Naive thymus-derived CD8-positive, alpha-beta T cell (primary cell): Measurements from ENCODE around the gene RPUSD1. TPM values are rescaled to one million over a fixed set of nuclear protein-coding genes. Genes with fewer than 3 reads are reported as not detected.
A peak's percentile ranks its signal among the peaks of the same experiment; 100 is the strongest.
"Not testable (repeated sequence)": the region's sequence is repeated elsewhere in the genome, so short reads cannot be mapped to it uniquely, and the experiment has no call there.

Experiments
- ATAC-seq, 2 donors: fragments of 150-1000 bp; cut with Tn5 transposase in 1 of 2; sonication (Bioruptor Pico), chemical (Tn5 transposase) in 1 of 2; 1 replicate in 1 of 2; 2 replicates in 1 of 2; pipeline ENCODE4 v1.10.0; 2021; ENCODE audit warnings: mild to moderate bottlenecking in 2 of 2, moderate library complexity in 2 of 2
- POLR2A ChIA-PET: fragments of 350-600 bp; sonication (Branson Sonifier 250); formaldehyde crosslinking; loops from one replicate; lab custom pipeline; 2021; ENCODE audit warnings: antibody characterized with exemption; lab: Charles Lee
- DNase-seq, 10 donors: peaks; one replicate each; pipeline versions ENCODE4 v3.0.0 to v3.0.0-alpha.2; 2020 to 2022
- H3K27ac Mint-ChIP-seq, 10 donors: one replicate each; pipeline ENCODE4 v1.8.0; 2020 to 2022; ENCODE audit warnings: mild to moderate bottlenecking in 10 of 10, mixed read lengths in 10 of 10, moderate library complexity in 4 of 10, inconsistent platforms in 1 of 10
- H3K27me3 Mint-ChIP-seq, 5 donors: one replicate each; pipeline ENCODE4 v1.8.0; 2021 to 2022; ENCODE audit warnings: mixed read lengths in 5 of 5
- H3K36me3 Mint-ChIP-seq, 3 donors: one replicate each; pipeline ENCODE4 v1.8.0; 2020 to 2022; ENCODE audit warnings: mixed read lengths in 3 of 3, mild to moderate bottlenecking in 2 of 3, inconsistent platforms in 1 of 3
- H3K4me1 Mint-ChIP-seq, 4 donors: one replicate each; pipeline ENCODE4 v1.8.0; 2021 to 2022; ENCODE audit warnings: mixed read lengths in 4 of 4
- H3K4me3 Mint-ChIP-seq, 10 donors: one replicate each; pipeline ENCODE4 v1.8.0; 2020 to 2022; ENCODE audit warnings: mild to moderate bottlenecking in 10 of 10, mixed read lengths in 10 of 10, moderate library complexity in 6 of 10, inconsistent platforms in 1 of 10
- H3K9me3 Mint-ChIP-seq, 9 donors: one replicate each; pipeline ENCODE4 v1.8.0; 2020 to 2022; ENCODE audit warnings: mixed read lengths in 9 of 9, mild to moderate bottlenecking in 3 of 9, inconsistent platforms in 1 of 9, moderate library complexity in 1 of 9
- polyA plus RNA-seq, 3 donors: library from polyadenylated mRNA; unstranded; fragments of 300-500 nt; fragmentation: Illumina TruSeq; gene quantifications; one replicate each; pipeline ENCODE4 v1.2.3, GENCODE V29; 2021
- total RNA-seq, 8 experiments: library from RNA in 2 of 8; stranded (reverse) in 2 of 8; gene quantifications; one replicate each; pipeline ENCODE4 v1.2.3 and lab custom pipeline; 2021 to 2026

The RPUSD1 gene
- total RNA-seq (10 to 100 TPM; 27.7 to 29.1 TPM), polyA plus RNA-seq (10 to 100 TPM; 19.7 to 32.2 (median 22.0) TPM), total RNA-seq (lab: John Stamatoyannopoulos, UW) (9.8 to 76.3 (median 33.1) reads per million in 6 experiments)

- POLR2A ChIA-PET, result interaction anchor here (0.9 to 2.5 kb wide), 7 partner anchors 58 to 193 kb away, joined by 3 to 21 read pairs (median 5); partner anchors contain the start of genes ANTKMT, METRN and SOX8
- peak within 1 kb of the TSS in 9 of 10 donors; percentile 44 to 86 (median 72) for H3K27ac Mint-ChIP-seq
- DNase-seq, result no peak
- peaks cover 0 to 18% (median 6%) of the 10 kb centered on the region in 4 donors for H3K4me1 Mint-ChIP-seq
- H3K4me3 Mint-ChIP-seq, result peak within 1 kb of the TSS; percentile 78 to 89 (median 84)
- peaks cover 0 to 7% (median 0%) of the 10 kb centered on the region in 3 donors for H3K36me3 Mint-ChIP-seq
- no peaks in the 10 kb centered on the region for H3K9me3 Mint-ChIP-seq
- H3K27me3 Mint-ChIP-seq, result no peaks in the 10 kb centered on the region
- peak; percentile 14 to 38 for ATAC-seq
Observed at GRCh38 chr16:787978-788398, at the start of gene RPUSD1. Gene RPUSD1, minus strand, starts transcription at chr16:788381. Its CDS starts 644 bp downstream, at chr16:787737.

GRCh38 chr16:836822-837221 lies 48.6 kb upstream of the RPUSD1 start:
- POLR2A ChIA-PET, H3K27me3 Mint-ChIP-seq: not testable (repeated sequence)

GRCh38 chr16:836221-836620 lies 48.0 kb upstream of the RPUSD1 start:
- Mint-ChIP-seq H3K36me3 (peaks cover 0 to 4% (median 3%) of the 10 kb centered on the region in 3 donors), H3K27me3 (peaks cover 0 to 9% (median 6%) of the 10 kb centered on the region in 5 donors), H3K4me1 (no peaks in the 10 kb centered on the region), H3K9me3 (peaks cover 0 to 36% (median 4%) of the 10 kb centered on the region in 9 donors), H3K4me3 (no peak overlapping the region), H3K27ac (peak overlapping the region in 1 of 10 donors; percentile 1)
- ATAC-seq (no peak), DNase-seq (no peak)
- POLR2A ChIA-PET, result no interaction called here

More at GRCh38 chr16:836822-837221, 48.6 kb upstream of the RPUSD1 start:
- not testable (repeated sequence) for H3K4me1 Mint-ChIP-seq, DNase-seq, H3K36me3 Mint-ChIP-seq, H3K4me3 Mint-ChIP-seq, H3K27ac Mint-ChIP-seq, ATAC-seq
- peaks cover 0 to 36% (median 4%) of the 10 kb centered on the region in 9 donors for H3K9me3 Mint-ChIP-seq

- Mint-ChIP-seq H3K36me3 (peaks cover 0 to 4% (median 3%) of the 10 kb centered on the region in 3 donors), H3K9me3 (peaks cover 0 to 36% (median 4%) of the 10 kb centered on the region in 9 donors), H3K27ac (no peak overlapping the region), H3K4me1 (no peaks in the 10 kb centered on the region), H3K27me3 (peaks cover 0 to 9% (median 7%) of the 10 kb centered on the region in 5 donors), H3K4me3 (no peak overlapping the region)
- no peak for DNase-seq
- POLR2A ChIA-PET, result no interaction called here
- ATAC-seq, result no peak
Observed at GRCh38 chr16:835373-835772, 47.2 kb upstream of the RPUSD1 start.

- Mint-ChIP-seq H3K4me3 (no peak overlapping the region), H3K36me3 (peaks cover 0 to 4% (median 3%) of the 10 kb centered on the region in 3 donors), H3K27me3 (peaks cover 1 to 18% (median 10%) of the 10 kb centered on the region in 5 donors), H3K4me1 (no peaks in the 10 kb centered on the region), H3K27ac (no peak overlapping the region), H3K9me3 (peaks cover 0 to 35% (median 4%) of the 10 kb centered on the region in 9 donors)
- ATAC-seq (no peak), DNase-seq (no peak)
- POLR2A ChIA-PET, result no interaction called here
Observed at GRCh38 chr16:833411-833810, 45.2 kb upstream of the RPUSD1 start.

GRCh38 chr16:832652-833336 lies 44.6 kb upstream of the RPUSD1 start:
- no peak for DNase-seq
- ATAC-seq, result no peak
- POLR2A ChIA-PET, result no interaction called here
- Mint-ChIP-seq H3K27me3 (peaks cover 1 to 15% (median 10%) of the 10 kb centered on the region in 5 donors), H3K4me1 (no peaks in the 10 kb centered on the region), H3K9me3 (peaks cover 0 to 29% (median 4%) of the 10 kb centered on the region in 9 donors), H3K36me3 (peaks cover 0 to 4% (median 3%) of the 10 kb centered on the region in 3 donors), H3K4me3 (no peak overlapping the region), H3K27ac (no peak overlapping the region)

- H3K36me3 Mint-ChIP-seq, result peaks cover 0 to 4% (median 3%) of the 10 kb centered on the region in 3 donors
- ATAC-seq (no peak), DNase-seq (no peak)
- H3K27me3 Mint-ChIP-seq, result peaks cover 1 to 20% (median 10%) of the 10 kb centered on the region in 5 donors
- no peak overlapping the region for H3K27ac Mint-ChIP-seq
- no peaks in the 10 kb centered on the region for H3K4me1 Mint-ChIP-seq
- no peak overlapping the region for H3K4me3 Mint-ChIP-seq
- POLR2A ChIA-PET, result no interaction called here
- peaks cover 0 to 19% (median 3%) of the 10 kb centered on the region in 9 donors for H3K9me3 Mint-ChIP-seq
Observed at GRCh38 chr16:831571-832413, 43.6 kb upstream of the RPUSD1 start.

GRCh38 chr16:830871-831570 lies 42.8 kb upstream of the RPUSD1 start:
- POLR2A ChIA-PET, result no interaction called here
- H3K27ac Mint-ChIP-seq, result no peak overlapping the region
- no peak for DNase-seq
- H3K9me3 Mint-ChIP-seq, result peaks cover 0 to 11% (median 0%) of the 10 kb centered on the region in 9 donors
- no peaks in the 10 kb centered on the region for H3K36me3 Mint-ChIP-seq
- no peak overlapping the region for H3K4me3 Mint-ChIP-seq
- H3K4me1 Mint-ChIP-seq, result no peaks in the 10 kb centered on the region
- no peak for ATAC-seq
- H3K27me3 Mint-ChIP-seq, result peaks cover 1 to 20% (median 10%) of the 10 kb centered on the region in 5 donors

GRCh38 chr16:830107-830870 lies 42.1 kb upstream of the RPUSD1 start:
- DNase-seq, result no peak
- H3K4me1 Mint-ChIP-seq, result no peaks in the 10 kb centered on the region
- no peak overlapping the region for H3K4me3 Mint-ChIP-seq
- POLR2A ChIA-PET, result no interaction called here
- no peak overlapping the region for H3K27ac Mint-ChIP-seq
- peaks cover 1 to 22% (median 7%) of the 10 kb centered on the region in 5 donors for H3K27me3 Mint-ChIP-seq
- no peaks in the 10 kb centered on the region for H3K36me3 Mint-ChIP-seq
- H3K9me3 Mint-ChIP-seq, result peaks cover 0 to 5% (median 0%) of the 10 kb centered on the region in 9 donors
- ATAC-seq, result no peak

- DNase-seq (no peak), ATAC-seq (no peak)
Observed at GRCh38 chr16:828891-829290, 40.7 kb upstream of the RPUSD1 start.

GRCh38 chr16:827513-827912 lies 39.3 kb upstream of the RPUSD1 start:
- ATAC-seq, result no peak
- H3K9me3 Mint-ChIP-seq, result no peaks in the 10 kb centered on the region
- DNase-seq, result no peak
- POLR2A ChIA-PET, result no interaction called here
- H3K36me3 Mint-ChIP-seq, result no peaks in the 10 kb centered on the region
- H3K27me3 Mint-ChIP-seq, result peaks cover 3 to 29% (median 7%) of the 10 kb centered on the region in 5 donors
- H3K27ac Mint-ChIP-seq, result no peak overlapping the region
- no peak overlapping the region for H3K4me3 Mint-ChIP-seq
- no peaks in the 10 kb centered on the region for H3K4me1 Mint-ChIP-seq

More at GRCh38 chr16:828891-829290, 40.7 kb upstream of the RPUSD1 start:
- H3K9me3 Mint-ChIP-seq, result no peaks in the 10 kb centered on the region
- H3K4me3 Mint-ChIP-seq, result no peak overlapping the region
- H3K27ac Mint-ChIP-seq, result no peak overlapping the region
- H3K27me3 Mint-ChIP-seq, result peaks cover 1 to 24% (median 7%) of the 10 kb centered on the region in 5 donors
- POLR2A ChIA-PET, result no interaction called here
- no peaks in the 10 kb centered on the region for H3K4me1 Mint-ChIP-seq
- no peaks in the 10 kb centered on the region for H3K36me3 Mint-ChIP-seq
